ENCODE data around the gene LIMK1. TPM values are rescaled to one million over a fixed set of nuclear protein-coding genes. Genes with fewer than 3 reads are reported as not detected.

The LIMK1 gene
- total RNA-seq, result 10 to 100 TPM; 14.8 to 15.9 TPM

GRCh38 chr7:74083117-74083876 is at the start of gene LIMK1:
Gene LIMK1 (plus strand): TSS chr7:74083804. CDS start chr7:74083991, 187 bp downstream.

Other genes starting within 250 kb of the LIMK1 start
- 1 to 10 TPM; 2.6 to 2.8 TPM for gene METTL27, start 241.3 kb upstream of the LIMK1 start, total RNA-seq
- not detected for gene TMEM270, start 222.6 kb upstream of the LIMK1 start, total RNA-seq
- gene ELN, start 55.6 kb upstream of the LIMK1 start, total RNA-seq, result 1 to 10 TPM in 1 of 2 experiments, not detected in 1; 1.1 TPM
- gene EIF4H, start 90.6 kb downstream of the LIMK1 start, total RNA-seq, result 100 to 1,000 TPM; 240 to 250 TPM
- gene LAT2, start 126.2 kb downstream of the LIMK1 start, total RNA-seq, result 10 to 100 TPM; 16.5 to 18.5 TPM
- gene RFC2, start 170.6 kb downstream of the LIMK1 start, total RNA-seq, result 10 to 100 TPM; 35.4 to 41.0 TPM
- 1 to 10 TPM; 1.2 to 1.7 TPM for gene CLIP2, start 205.6 kb downstream of the LIMK1 start, total RNA-seq

Data from activated naive CD4-positive, alpha-beta T cell treated with anti-CD3 and anti-CD28 coated beads, Interleukin-2, amount 10 ng/mL, durations not matched to agents 5 hours and 36 hours (primary cell).